ENCODE data around the gene RBM15. TPM values are rescaled to one million over a fixed set of nuclear protein-coding genes. Genes with fewer than 3 reads are reported as not detected.

Gene RBM15
- total and polyA plus RNA-seq, 2 of the 13 experiments (the other 11 are each of a cell fraction or from before 2014, with no cell fraction given) = 13.5 to 36.4 TPM

DNA sequence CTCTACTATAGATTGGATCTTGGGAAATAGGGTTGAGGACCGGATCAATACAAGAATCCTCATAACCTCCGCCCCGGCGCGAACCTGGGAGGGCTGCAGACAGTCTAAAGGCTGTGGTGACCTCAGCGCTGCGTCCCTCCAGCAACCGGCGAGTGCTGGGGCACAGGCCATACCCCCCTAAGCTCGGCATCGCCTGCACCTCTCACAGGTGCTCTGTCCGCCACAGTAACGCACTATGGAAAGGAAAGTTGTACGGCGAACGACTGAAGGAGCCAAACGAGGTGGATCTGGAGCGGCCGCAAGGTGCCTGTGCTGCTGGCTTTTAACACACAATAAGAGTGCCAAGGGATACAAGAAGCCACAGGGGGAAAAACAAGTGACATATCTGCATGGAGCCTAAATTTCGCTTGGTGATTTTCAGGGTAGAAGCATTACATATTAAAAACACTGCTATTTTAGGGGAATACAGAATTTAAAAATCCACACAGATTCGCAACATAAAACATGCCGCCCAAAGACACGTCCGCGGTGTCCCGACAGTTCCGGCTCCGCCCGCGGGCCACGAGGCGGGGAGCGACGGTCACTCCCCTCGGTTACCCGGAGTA is 1.4 kb upstream of the RBM15 start (continued):
- no peak for TF ChIP-seq TBX2 (CRISPR knock-in tag; IDR thresholded peaks at IDR 0.05; ENCODE audit: borderline replicate concordance)
- TF ChIP-seq, protein P1, sequence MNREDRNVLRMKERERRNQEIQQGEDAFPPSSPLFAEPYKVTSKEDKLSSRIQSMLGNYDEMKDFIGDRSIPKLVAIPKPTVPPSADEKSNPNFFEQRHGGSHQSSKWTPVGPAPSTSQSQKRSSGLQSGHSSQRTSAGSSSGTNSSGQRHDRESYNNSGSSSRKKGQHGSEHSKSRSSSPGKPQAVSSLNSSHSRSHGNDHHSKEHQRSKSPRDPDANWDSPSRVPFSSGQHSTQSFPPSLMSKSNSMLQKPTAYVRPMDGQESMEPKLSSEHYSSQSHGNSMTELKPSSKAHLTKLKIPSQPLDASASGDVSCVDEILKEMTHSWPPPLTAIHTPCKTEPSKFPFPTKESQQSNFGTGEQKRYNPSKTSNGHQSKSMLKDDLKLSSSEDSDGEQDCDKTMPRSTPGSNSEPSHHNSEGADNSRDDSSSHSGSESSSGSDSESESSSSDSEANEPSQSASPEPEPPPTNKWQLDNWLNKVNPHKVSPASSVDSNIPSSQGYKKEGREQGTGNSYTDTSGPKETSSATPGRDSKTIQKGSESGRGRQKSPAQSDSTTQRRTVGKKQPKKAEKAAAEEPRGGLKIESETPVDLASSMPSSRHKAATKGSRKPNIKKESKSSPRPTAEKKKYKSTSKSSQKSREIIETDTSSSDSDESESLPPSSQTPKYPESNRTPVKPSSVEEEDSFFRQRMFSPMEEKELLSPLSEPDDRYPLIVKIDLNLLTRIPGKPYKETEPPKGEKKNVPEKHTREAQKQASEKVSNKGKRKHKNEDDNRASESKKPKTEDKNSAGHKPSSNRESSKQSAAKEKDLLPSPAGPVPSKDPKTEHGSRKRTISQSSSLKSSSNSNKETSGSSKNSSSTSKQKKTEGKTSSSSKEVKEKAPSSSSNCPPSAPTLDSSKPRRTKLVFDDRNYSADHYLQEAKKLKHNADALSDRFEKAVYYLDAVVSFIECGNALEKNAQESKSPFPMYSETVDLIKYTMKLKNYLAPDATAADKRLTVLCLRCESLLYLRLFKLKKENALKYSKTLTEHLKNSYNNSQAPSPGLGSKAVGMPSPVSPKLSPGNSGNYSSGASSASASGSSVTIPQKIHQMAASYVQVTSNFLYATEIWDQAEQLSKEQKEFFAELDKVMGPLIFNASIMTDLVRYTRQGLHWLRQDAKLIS (CRISPR knock-in tag; IDR thresholded peaks at IDR 0.05) = no peak
- no peak for TF ChIP-seq FOXO1 (CRISPR knock-in tag; IDR thresholded peaks at IDR 0.05)
- no peak for TF ChIP-seq HDAC6 (IDR thresholded peaks at IDR 0.05; ENCODE audit: low read depth, low read length)
- TF ChIP-seq ZNF598 (CRISPR knock-in tag; IDR thresholded peaks at IDR 0.05; ENCODE audit: borderline replicate concordance) = peak; percentile 29; the same call in 1 of the 2 replicates
- no peak for TF ChIP-seq SMAD3 (CRISPR knock-in tag; IDR thresholded peaks at IDR 0.05)
- TF ChIP-seq POLR2AphosphoS2 (IDR thresholded peaks at IDR 0.05; ENCODE audit: low read depth, low read length) = no peak
- no peak for TF ChIP-seq ZKSCAN8 (CRISPR knock-in tag; IDR thresholded peaks at IDR 0.05; ENCODE audit: borderline replicate concordance)
- TF ChIP-seq, protein P2, sequence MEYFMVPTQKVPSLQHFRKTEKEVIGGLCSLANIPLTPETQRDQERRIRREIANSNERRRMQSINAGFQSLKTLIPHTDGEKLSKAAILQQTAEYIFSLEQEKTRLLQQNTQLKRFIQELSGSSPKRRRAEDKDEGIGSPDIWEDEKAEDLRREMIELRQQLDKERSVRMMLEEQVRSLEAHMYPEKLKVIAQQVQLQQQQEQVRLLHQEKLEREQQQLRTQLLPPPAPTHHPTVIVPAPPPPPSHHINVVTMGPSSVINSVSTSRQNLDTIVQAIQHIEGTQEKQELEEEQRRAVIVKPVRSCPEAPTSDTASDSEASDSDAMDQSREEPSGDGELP (IDR thresholded peaks at IDR 0.05; ENCODE audit: borderline replicate concordance, low read depth) = no peak
- TF ChIP-seq, protein P3, sequence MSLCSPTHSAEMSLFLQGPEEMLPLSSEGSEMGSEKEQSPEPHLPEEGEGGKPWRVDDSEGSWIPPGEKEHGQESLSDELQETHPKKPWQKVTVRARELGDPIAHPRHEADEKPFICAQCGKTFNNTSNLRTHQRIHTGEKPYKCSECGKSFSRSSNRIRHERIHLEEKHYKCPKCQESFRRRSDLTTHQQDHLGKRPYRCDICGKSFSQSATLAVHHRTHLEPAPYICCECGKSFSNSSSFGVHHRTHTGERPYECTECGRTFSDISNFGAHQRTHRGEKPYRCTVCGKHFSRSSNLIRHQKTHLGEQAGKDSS (CRISPR knock-in tag; IDR thresholded peaks at IDR 0.05; ENCODE audit: borderline replicate concordance, low read depth) = no peak
- no peak for TF ChIP-seq ARID2 (CRISPR knock-in tag; IDR thresholded peaks at IDR 0.05; ENCODE audit: borderline replicate concordance)
- no peak for TF ChIP-seq TRIM24 (CRISPR knock-in tag; IDR thresholded peaks at IDR 0.05)
- TF ChIP-seq NFYC (CRISPR knock-in tag; IDR thresholded peaks at IDR 0.05) = no peak
- TF ChIP-seq, protein P4, sequence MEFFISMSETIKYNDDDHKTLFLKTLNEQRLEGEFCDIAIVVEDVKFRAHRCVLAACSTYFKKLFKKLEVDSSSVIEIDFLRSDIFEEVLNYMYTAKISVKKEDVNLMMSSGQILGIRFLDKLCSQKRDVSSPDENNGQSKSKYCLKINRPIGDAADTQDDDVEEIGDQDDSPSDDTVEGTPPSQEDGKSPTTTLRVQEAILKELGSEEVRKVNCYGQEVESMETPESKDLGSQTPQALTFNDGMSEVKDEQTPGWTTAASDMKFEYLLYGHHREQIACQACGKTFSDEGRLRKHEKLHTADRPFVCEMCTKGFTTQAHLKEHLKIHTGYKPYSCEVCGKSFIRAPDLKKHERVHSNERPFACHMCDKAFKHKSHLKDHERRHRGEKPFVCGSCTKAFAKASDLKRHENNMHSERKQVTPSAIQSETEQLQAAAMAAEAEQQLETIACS (CRISPR knock-in tag; IDR thresholded peaks at IDR 0.05) = no peak
- no peak for TF ChIP-seq SIX4 (CRISPR knock-in tag; IDR thresholded peaks at IDR 0.05)
- TF ChIP-seq, protein P5, sequence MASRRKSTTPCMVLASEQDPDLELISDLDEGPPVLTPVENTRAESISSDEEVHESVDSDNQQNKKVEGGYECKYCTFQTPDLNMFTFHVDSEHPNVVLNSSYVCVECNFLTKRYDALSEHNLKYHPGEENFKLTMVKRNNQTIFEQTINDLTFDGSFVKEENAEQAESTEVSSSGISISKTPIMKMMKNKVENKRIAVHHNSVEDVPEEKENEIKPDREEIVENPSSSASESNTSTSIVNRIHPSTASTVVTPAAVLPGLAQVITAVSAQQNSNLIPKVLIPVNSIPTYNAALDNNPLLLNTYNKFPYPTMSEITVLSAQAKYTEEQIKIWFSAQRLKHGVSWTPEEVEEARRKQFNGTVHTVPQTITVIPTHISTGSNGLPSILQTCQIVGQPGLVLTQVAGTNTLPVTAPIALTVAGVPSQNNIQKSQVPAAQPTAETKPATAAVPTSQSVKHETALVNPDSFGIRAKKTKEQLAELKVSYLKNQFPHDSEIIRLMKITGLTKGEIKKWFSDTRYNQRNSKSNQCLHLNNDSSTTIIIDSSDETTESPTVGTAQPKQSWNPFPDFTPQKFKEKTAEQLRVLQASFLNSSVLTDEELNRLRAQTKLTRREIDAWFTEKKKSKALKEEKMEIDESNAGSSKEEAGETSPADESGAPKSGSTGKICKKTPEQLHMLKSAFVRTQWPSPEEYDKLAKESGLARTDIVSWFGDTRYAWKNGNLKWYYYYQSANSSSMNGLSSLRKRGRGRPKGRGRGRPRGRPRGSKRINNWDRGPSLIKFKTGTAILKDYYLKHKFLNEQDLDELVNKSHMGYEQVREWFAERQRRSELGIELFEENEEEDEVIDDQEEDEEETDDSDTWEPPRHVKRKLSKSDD (CRISPR knock-in tag; IDR thresholded peaks at IDR 0.05; ENCODE audit: low read depth) = no peak
- TF ChIP-seq ZFP90 (CRISPR knock-in tag; IDR thresholded peaks at IDR 0.05; ENCODE audit: borderline replicate concordance) = no peak
- no peak for TF ChIP-seq PHF20 (CRISPR knock-in tag; IDR thresholded peaks at IDR 0.05)
- TF ChIP-seq PHF21A (CRISPR knock-in tag; IDR thresholded peaks at IDR 0.05) = no peak
- no peak for TF ChIP-seq ZNF263 (CRISPR knock-in tag; IDR thresholded peaks at IDR 0.05)
- TF ChIP-seq ZBTB42 (CRISPR knock-in tag; IDR thresholded peaks at IDR 0.05) = no peak
- TF ChIP-seq ZNF530 (CRISPR knock-in tag; IDR thresholded peaks at IDR 0.05; ENCODE audit: low read depth) = no peak

Measured in HepG2 (cell line).